ENCODE measurements around the gene ICAM3.

Gene ICAM3

DNA sequence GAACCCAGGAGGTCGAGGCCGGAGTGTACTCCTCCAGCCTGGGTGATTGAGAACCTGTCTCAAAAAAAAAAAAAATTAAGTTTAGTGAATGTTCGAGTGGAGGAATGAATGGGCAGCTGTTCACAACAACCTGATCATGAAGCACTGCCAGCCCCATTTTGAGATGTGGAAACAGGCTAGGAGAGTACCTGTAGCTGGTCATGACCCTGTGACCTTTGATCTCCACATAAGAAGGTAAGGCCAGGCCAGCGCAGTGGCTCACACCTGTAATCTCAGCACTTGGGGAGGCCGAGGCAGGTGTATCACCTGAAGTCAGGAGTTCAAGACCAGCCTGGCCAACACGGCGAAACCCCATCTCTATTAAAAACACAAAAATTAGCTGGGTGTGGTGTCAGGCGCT is 13.7 kb downstream of the ICAM3 start:
- Histone ChIP-seq H3K4me2 (ENCODE audit: low read length) (no peak overlapping the region), H3K27me3 (ENCODE audit: control insufficient read depth, low read length) (no peaks in the 10 kb centered on the region), H4K20me1 (ENCODE audit: control insufficient read depth, insufficient read depth, low read depth, low read length) (0 out of 2 replicates have a peak, but pooled peaks cover 6% of the 10 kb centered on the region), H3K79me2 (ENCODE audit: control insufficient read depth, low read length) (peaks cover 37% of the 10 kb centered on the region), H3K4me3 (ENCODE audit: low read length) (no peak overlapping the region), H3K9me3 (ENCODE audit: control insufficient read depth, insufficient read depth, low read length) (no peaks in the 10 kb centered on the region), H3K4me1 (ENCODE audit: control insufficient read depth, low read length) (no peaks in the 10 kb centered on the region), H3F3A (ENCODE audit: control insufficient read depth, insufficient read depth) (no peaks in the 10 kb centered on the region), H3K27ac (ENCODE audit: low read depth, low read length) (no peak overlapping the region), H3K9me2 (replicated peaks; ENCODE audit: control insufficient read depth, low read length) (no peaks in the 10 kb centered on the region), H3K36me3 (ENCODE audit: control insufficient read depth, low read length) (peaks cover 92% of the 10 kb centered on the region)
- TF ChIP-seq, protein P1, sequence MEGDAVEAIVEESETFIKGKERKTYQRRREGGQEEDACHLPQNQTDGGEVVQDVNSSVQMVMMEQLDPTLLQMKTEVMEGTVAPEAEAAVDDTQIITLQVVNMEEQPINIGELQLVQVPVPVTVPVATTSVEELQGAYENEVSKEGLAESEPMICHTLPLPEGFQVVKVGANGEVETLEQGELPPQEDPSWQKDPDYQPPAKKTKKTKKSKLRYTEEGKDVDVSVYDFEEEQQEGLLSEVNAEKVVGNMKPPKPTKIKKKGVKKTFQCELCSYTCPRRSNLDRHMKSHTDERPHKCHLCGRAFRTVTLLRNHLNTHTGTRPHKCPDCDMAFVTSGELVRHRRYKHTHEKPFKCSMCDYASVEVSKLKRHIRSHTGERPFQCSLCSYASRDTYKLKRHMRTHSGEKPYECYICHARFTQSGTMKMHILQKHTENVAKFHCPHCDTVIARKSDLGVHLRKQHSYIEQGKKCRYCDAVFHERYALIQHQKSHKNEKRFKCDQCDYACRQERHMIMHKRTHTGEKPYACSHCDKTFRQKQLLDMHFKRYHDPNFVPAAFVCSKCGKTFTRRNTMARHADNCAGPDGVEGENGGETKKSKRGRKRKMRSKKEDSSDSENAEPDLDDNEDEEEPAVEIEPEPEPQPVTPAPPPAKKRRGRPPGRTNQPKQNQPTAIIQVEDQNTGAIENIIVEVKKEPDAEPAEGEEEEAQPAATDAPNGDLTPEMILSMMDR (IDR thresholded peaks at IDR 0.05; ENCODE audit: low read depth, low read length, poor library complexity, severe bottlenecking): no peak
- TF ChIP-seq EZH2phosphoT487 (IDR thresholded peaks at IDR 0.05; ENCODE audit: borderline replicate concordance, low read length): no peak

DNA sequence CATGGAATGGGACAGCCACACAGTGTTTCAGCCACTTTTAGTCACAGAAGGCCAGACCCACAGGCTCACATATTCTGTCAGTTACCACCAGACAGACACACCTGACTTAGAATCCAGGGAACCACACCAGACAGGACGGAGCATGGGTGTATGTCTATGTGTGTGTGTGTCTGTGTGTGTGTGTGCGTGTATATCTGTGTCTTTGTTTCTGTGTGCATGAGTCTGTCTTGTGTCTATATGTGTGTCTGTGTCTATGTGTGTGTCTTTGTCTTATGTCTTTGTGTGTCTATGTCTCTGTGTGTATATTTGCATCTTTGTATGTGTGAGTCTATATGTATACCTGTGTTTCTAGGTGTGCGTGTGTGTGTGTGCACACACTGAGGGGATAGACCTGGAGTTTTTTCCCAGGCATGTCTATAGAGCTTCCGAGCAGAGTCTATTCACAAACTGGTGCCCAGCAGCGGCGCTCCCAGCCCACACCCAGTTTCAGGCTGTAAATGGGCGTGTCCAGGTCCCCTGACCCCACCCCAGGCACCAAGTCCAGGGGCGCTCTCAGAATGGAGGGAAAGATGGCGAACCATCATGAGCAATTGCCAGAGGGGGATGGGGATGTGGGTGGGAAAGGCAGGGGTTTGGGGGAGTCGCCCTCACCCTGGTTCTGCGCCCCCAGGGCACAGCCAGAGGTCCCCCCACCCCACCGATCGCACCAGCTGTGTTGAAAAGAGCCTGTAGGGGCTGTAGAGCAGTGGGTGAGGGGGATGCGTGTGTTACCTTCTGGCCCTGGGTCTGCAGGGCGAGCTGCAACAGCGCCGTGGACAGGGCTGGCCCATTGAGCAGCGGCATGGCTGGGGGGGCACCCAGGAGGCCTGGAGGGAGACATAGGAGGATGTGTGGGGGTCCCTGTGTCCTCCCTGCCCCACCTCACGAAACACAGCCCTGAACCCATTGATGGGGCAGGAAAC is 17.3 kb downstream of the ICAM3 start:
- Histone ChIP-seq H3K9me2 (replicated peaks; ENCODE audit: control insufficient read depth, low read length) (no peaks in the 10 kb centered on the region), H3K27ac (ENCODE audit: low read depth, low read length) (no peak overlapping the region), H3K4me2 (ENCODE audit: low read length) (no peak overlapping the region), H3K27me3 (ENCODE audit: control insufficient read depth, low read length) (no peaks in the 10 kb centered on the region), H3K36me3 (ENCODE audit: control insufficient read depth, low read length) (peaks cover 85% of the 10 kb centered on the region), H3K9me3 (ENCODE audit: control insufficient read depth, insufficient read depth, low read length) (no peaks in the 10 kb centered on the region), H4K20me1 (ENCODE audit: control insufficient read depth, insufficient read depth, low read depth, low read length) (no peaks in the 10 kb centered on the region), H3F3A (ENCODE audit: control insufficient read depth, insufficient read depth) (peaks cover 6% of the 10 kb centered on the region; the same call in 1 of the 2 replicates), H3K4me1 (ENCODE audit: control insufficient read depth, low read length) (no peaks in the 10 kb centered on the region), H3K4me3 (ENCODE audit: low read length) (no peak overlapping the region), H3K79me2 (ENCODE audit: control insufficient read depth, low read length) (peaks cover 3% of the 10 kb centered on the region)
- no peak for TF ChIP-seq EZH2phosphoT487 (IDR thresholded peaks at IDR 0.05; ENCODE audit: borderline replicate concordance, low read length)
- TF ChIP-seq, protein P1 (IDR thresholded peaks at IDR 0.05; ENCODE audit: low read depth, low read length, poor library complexity, severe bottlenecking): no peak

DNA sequence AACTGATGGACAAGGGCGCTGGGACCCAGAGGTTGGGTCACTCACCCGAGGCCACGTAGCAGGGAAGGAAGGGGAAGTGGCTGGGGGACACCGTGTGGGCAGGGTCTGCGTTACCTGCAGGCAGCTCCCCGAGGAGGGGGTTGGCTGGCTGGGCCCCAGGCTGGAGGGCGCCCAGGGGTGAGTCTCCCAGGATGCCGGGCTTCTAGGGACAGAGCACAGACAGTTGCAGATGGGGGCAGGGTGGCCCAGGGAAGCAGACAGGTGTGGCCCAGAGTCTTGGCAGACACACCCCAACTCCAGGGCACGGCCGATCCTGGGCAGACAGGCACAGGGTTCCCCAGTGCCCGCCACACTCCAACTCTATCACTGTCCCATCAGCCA is 18.0 kb downstream of the ICAM3 start:
- Histone ChIP-seq H3K4me2 (ENCODE audit: low read length) (no peak overlapping the region), H3K79me2 (ENCODE audit: control insufficient read depth, low read length) (no peaks in the 10 kb centered on the region; the same call in 1 of the 2 replicates), H3F3A (ENCODE audit: control insufficient read depth, insufficient read depth) (peaks cover 10% of the 10 kb centered on the region), H3K36me3 (ENCODE audit: control insufficient read depth, low read length) (peaks cover 87% of the 10 kb centered on the region), H3K27me3 (ENCODE audit: control insufficient read depth, low read length) (no peaks in the 10 kb centered on the region), H4K20me1 (ENCODE audit: control insufficient read depth, insufficient read depth, low read depth, low read length) (no peaks in the 10 kb centered on the region), H3K9me2 (replicated peaks; ENCODE audit: control insufficient read depth, low read length) (no peaks in the 10 kb centered on the region), H3K9me3 (ENCODE audit: control insufficient read depth, insufficient read depth, low read length) (no peaks in the 10 kb centered on the region), H3K4me1 (ENCODE audit: control insufficient read depth, low read length) (peaks cover under 1% of the 10 kb centered on the region), H3K27ac (ENCODE audit: low read depth, low read length) (no peak overlapping the region), H3K4me3 (ENCODE audit: low read length) (no peak overlapping the region)
- no peak for TF ChIP-seq EZH2phosphoT487 (IDR thresholded peaks at IDR 0.05; ENCODE audit: borderline replicate concordance, low read length)
- TF ChIP-seq, protein P1 (IDR thresholded peaks at IDR 0.05; ENCODE audit: low read depth, low read length, poor library complexity, severe bottlenecking): no peak
